ENCODE data around the gene PPP1R15B. TPM values are rescaled to one million over a fixed set of nuclear protein-coding genes. Genes with fewer than 3 reads are reported as not detected.

The PPP1R15B gene
- total and polyA plus RNA-seq, 10 of the 15 experiments (the other 5 are each of a cell fraction or from before 2014, with no cell fraction given) = 13.9 to 38.1 (median 26.5) TPM

- no peak overlapping the region for H3K9ac ChIP-seq (ENCODE audit: control insufficient read depth, insufficient read depth, low read length)
- no peak overlapping the region for H3K27ac ChIP-seq (ENCODE audit: control insufficient read depth, insufficient read depth)
- DNase-seq (ENCODE audit: low read depth, low spot score) (no peak), FAIRE-seq (no peak), ATAC-seq (no peak)
- H3K36me3 ChIP-seq (ENCODE audit: control insufficient read depth in 2 of 2, insufficient read depth in 2 of 2, low read length in 1 of 2) = no peaks in the 10 kb centered on the region
- RAD21 ChIA-PET (ENCODE audit: unreplicated experiment) = no interaction called here
- H2AFZ ChIP-seq (ENCODE audit: control insufficient read depth, low read depth, low read length) = no peak overlapping the region
- intact Hi-C loops (cut with micrococcal nuclease; ENCODE audit: unreplicated experiment) (no loop called here), in situ Hi-C loops (cut with MboI) (loop anchor here (10.0 kb wide), 1 partner anchor 503 kb away; the partner anchor contains the start of gene SNRPE)
- H3K4me2 ChIP-seq (ENCODE audit: control insufficient read depth, insufficient read depth) = no peak overlapping the region
- H3K4me3 ChIP-seq = no peak overlapping the region
- BruUV-seq (replicated peaks) = no TSS peak
- CTCF ChIA-PET = interaction anchor here (17.7 kb wide), 1 partner anchor 29 kb away, joined by 297 read pairs; no protein-coding TSS in a partner anchor
- H3K4me1 ChIP-seq (ENCODE audit: control insufficient read depth, insufficient read depth, low read length) = peaks cover 11% of the 10 kb centered on the region
- H3K9me3 ChIP-seq (replicated peaks; ENCODE audit: control insufficient read depth, insufficient read depth, low read length) = no peaks in the 10 kb centered on the region
- SMC1A ChIA-PET (ENCODE audit: uncharacterized antibody, unreplicated experiment) = interaction anchor here (12.8 kb wide), 1 partner anchor 28 kb away, joined by 141 read pairs; no protein-coding TSS in a partner anchor
- H4K20me1 ChIP-seq (ENCODE audit: control insufficient read depth, insufficient read depth) = no peaks in the 10 kb centered on the region
- no peaks in the 10 kb centered on the region for H3K27me3 ChIP-seq (replicated peaks in 1 of 2; ENCODE audit: control insufficient read depth in 2 of 2, insufficient read depth in 2 of 2, low read length in 1 of 2)
- no peaks in the 10 kb centered on the region for H3K79me2 ChIP-seq (ENCODE audit: control insufficient read depth, insufficient read depth, low read length)
- 53% methylated on average over 10 of the region's 10 CpGs for WGBS (ENCODE audit: insufficient coverage, insufficient replicate concordance, low lambda C conversion rate, missing lambda C conversion rate)
- POLR2A ChIA-PET = no interaction called here
- TF ChIP-seq REST (IDR thresholded peaks at IDR 0.05; ENCODE audit: low read depth, low read length) (no peak), KDM1A (IDR thresholded peaks at IDR 0.05; ENCODE audit: borderline replicate concordance) (no peak), HCFC1 (IDR thresholded peaks at IDR 0.05; ENCODE audit: low read length) (no peak), NRF1 (conservative IDR thresholded peaks at IDR 0.05; ENCODE audit: low read depth, low read length) (no peak), ZBTB40 (IDR thresholded peaks at IDR 0.05; ENCODE audit: borderline replicate concordance) (no peak), EGR1 (IDR thresholded peaks at IDR 0.05; ENCODE audit: borderline replicate concordance in 1 of 2, low read depth in 2 of 2, low read length in 2 of 2) (no peak), POLR2AphosphoS2 (IDR thresholded peaks at IDR 0.05; ENCODE audit: low read depth, low read length) (no peak)
- TF ChIP-seq, protein P1, sequence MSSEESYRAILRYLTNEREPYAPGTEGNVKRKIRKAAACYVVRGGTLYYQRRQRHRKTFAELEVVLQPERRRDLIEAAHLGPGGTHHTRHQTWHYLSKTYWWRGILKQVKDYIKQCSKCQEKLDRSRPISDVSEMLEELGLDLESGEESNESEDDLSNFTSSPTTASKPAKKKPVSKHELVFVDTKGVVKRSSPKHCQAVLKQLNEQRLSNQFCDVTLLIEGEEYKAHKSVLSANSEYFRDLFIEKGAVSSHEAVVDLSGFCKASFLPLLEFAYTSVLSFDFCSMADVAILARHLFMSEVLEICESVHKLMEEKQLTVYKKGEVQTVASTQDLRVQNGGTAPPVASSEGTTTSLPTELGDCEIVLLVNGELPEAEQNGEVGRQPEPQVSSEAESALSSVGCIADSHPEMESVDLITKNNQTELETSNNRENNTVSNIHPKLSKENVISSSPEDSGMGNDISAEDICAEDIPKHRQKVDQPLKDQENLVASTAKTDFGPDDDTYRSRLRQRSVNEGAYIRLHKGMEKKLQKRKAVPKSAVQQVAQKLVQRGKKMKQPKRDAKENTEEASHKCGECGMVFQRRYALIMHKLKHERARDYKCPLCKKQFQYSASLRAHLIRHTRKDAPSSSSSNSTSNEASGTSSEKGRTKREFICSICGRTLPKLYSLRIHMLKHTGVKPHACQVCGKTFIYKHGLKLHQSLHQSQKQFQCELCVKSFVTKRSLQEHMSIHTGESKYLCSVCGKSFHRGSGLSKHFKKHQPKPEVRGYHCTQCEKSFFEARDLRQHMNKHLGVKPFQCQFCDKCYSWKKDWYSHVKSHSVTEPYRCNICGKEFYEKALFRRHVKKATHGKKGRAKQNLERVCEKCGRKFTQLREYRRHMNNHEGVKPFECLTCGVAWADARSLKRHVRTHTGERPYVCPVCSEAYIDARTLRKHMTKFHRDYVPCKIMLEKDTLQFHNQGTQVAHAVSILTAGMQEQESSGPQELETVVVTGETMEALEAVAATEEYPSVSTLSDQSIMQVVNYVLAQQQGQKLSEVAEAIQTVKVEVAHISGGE (CRISPR knock-in tag; IDR thresholded peaks at IDR 0.05) = no peak
- TF ChIP-seq, protein P2, sequence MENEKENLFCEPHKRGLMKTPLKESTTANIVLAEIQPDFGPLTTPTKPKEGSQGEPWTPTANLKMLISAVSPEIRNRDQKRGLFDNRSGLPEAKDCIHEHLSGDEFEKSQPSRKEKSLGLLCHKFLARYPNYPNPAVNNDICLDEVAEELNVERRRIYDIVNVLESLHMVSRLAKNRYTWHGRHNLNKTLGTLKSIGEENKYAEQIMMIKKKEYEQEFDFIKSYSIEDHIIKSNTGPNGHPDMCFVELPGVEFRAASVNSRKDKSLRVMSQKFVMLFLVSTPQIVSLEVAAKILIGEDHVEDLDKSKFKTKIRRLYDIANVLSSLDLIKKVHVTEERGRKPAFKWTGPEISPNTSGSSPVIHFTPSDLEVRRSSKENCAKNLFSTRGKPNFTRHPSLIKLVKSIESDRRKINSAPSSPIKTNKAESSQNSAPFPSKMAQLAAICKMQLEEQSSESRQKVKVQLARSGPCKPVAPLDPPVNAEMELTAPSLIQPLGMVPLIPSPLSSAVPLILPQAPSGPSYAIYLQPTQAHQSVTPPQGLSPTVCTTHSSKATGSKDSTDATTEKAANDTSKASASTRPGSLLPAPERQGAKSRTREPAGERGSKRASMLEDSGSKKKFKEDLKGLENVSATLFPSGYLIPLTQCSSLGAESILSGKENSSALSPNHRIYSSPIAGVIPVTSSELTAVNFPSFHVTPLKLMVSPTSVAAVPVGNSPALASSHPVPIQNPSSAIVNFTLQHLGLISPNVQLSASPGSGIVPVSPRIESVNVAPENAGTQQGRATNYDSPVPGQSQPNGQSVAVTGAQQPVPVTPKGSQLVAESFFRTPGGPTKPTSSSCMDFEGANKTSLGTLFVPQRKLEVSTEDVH (IDR thresholded peaks at IDR 0.05; ENCODE audit: low read depth, partially characterized antibody) = no peak
These were observed 43.7 kb downstream of the PPP1R15B start for GRCh38 chr1:204367956-204368355.

Measured in GM12878 (cell line).